Right forelimb (tissue), 1 donor: ENCODE data around the gene TULP4.
"Not testable (repeated sequence)": the region's sequence is repeated elsewhere in the genome, so short reads cannot be mapped to it uniquely, and the experiment has no call there.

Experiments used
- DNase-seq: peaks from one replicate; pipeline ENCODE4 v3.0.0-alpha.2; 2018

TULP4 gene

GRCh38 chr6:158422629-158423238 is 110.5 kb downstream of the TULP4 start:
- no peak for DNase-seq

- no peak for DNase-seq
Observed at GRCh38 chr6:158431036-158431435, 118.8 kb downstream of the TULP4 start.

DNA sequence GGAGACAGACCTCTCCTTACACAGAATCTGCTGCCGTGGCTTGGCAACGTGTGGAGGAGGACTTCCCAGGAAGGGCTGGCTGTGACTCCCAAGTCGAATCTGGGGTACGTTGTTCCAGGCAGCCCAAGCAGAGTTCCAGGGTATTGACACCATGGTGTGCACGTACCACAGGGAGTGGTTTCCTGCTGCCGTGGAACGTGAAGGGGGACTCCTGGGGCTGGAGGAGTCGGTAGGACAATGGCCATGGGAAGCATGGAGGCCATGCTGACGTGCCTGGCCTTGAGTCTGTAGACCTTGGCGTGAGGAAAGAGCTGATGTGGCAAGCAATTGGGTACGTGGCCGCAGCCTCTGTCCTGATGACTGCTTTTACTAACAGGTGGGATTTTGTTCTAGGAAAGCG is 119.3 kb downstream of the TULP4 start:
- DNase-seq, result no peak

- DNase-seq, result no peak
Observed at GRCh38 chr6:158437571-158437970, 125.3 kb downstream of the TULP4 start.

DNA sequence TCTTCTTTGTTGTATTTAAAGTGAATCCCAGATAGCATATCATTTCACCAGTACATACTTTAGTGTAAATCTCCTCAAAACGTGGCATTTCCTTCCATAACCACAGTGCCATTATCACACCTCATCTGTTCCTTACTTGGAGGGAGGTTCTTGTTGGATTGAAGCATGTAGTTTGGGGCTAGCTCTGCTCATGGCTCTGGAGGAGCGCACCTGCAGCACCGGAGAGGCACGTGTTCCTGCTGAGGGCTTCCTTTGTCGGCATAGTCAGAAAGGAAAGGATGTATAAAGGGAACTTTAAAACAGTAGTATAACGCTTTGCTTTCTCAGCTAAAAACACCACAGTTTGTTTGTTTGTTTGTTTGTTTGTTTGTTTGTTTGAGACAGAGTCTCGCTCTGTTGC is 126.0 kb downstream of the TULP4 start:
- no peak for DNase-seq

DNA sequence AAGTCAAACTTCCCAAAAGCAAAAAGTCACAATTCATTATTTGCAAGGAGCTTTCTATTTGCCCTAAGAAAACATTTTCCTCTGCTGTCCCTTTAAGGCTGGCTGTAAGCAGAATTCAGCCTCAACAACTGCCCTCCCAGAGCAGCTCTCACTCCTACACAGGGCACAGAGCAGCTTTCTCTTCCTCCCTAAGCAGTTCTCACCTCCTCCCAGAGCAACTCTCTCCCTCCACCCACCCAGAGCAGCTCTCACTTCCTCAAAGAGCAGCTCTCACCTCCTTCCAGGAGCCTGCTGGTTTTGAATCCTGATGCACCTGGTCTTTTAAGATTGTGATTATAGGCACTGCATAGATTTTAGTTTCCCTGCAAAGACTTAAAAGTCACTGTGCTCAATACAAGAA is 127.0 kb downstream of the TULP4 start:
- DNase-seq, result no peak

GRCh38 chr6:158441716-158442215 is 129.5 kb downstream of the TULP4 start:
- DNase-seq, result no peak

GRCh38 chr6:158442306-158442705 is 130.0 kb downstream of the TULP4 start:
- no peak for DNase-seq

- DNase-seq, result no peak
Observed at GRCh38 chr6:158445426-158446085, 133.3 kb downstream of the TULP4 start.

GRCh38 chr6:158448856-158449255 is 136.6 kb downstream of the TULP4 start:
- no peak for DNase-seq

DNA sequence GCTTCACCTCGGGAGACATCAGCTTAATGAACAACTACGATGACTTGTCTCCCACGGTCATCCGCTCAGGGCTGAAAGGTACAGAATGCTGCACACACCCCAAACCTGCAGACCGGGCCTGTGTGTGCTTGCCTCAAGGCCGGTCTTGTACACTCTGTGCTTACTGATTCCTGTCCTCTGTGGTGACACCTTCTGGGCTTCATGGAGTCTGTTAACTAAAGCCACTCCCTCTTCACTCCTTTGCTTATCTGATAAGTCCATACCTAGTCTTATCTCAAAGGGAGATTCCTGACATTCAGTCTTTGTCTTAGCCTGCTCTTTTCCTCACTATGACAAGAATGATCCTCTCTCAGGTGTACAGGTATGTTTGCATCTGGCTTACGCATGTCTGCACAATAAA is 139.9 kb downstream of the TULP4 start:
- DNase-seq, result no peak

DNA sequence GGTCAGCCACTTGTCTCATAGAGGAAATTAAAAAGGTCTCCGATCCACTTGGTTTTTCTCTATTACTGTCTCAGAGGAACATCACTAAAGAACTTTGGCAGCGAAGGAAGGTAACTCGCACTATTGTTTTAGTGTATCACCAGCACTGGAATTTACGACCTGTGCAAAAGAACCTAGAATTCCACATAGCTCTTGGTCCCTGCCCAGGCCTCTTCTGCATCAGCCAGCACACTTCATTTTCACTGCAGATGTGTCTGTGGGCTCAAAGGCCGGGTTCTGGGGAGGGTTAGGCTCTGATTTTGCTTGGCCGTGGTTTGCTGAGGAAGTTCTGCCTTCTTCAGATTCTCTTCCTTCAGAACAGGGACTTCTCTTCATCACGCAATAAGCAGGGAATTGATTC is 144.9 kb downstream of the TULP4 start:
- no peak for DNase-seq

- no peak for DNase-seq
Observed at GRCh38 chr6:158457616-158458278, 145.5 kb downstream of the TULP4 start.

DNA sequence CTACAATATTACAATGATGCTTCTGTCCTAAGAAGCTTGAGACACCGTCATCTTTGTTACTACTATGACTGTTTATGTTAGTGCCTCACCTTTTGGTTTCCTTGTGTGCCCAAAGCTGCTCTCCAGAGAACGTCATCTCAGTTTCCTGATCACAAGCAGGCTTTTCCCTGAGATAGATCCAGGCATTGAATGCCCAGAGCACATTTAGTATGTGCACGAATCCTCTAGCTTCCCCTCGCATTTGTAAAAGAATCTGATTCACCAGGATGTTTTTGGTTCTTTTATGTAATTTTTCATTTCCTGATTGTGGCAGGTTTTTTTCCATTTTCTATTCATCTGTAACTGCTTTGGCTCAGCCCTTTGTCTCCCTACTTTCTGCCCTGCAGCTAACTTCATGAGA is 147.5 kb downstream of the TULP4 start:
- DNase-seq, result no peak

DNA sequence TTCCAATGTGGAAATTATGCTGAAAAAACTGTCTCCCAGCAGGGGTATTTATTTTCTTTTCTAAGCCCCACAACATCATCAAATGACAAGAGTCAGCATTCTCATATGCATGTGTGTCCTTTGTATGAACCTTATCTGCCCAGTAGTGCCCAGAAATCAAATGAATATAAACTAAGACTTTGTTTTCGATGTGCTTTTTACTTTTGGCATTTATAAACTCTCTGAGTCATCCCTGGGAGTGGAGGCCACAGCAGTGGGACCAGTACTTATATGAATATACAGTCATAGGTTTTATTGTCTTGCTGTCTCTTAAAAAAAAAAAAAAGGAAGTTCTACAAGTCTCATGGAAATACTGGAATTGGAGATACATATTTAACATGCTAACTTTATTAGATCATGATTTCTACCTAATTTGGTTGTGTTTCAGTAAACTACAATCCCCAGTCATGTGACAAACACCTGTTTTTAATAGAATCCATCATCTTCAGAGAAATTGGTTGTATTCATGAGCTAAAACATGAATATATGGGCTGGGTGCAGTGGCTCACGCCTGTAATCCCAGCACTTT is 148.4 kb downstream of the TULP4 start:
- no peak for DNase-seq

- DNase-seq, result no peak
Observed at GRCh38 chr6:158461954-158462353, 149.7 kb downstream of the TULP4 start.

GRCh38 chr6:158464483-158464882 is 152.2 kb downstream of the TULP4 start:
- no peak for DNase-seq

- DNase-seq, result no peak
Observed at GRCh38 chr6:158465257-158465656, 153.0 kb downstream of the TULP4 start.

DNA sequence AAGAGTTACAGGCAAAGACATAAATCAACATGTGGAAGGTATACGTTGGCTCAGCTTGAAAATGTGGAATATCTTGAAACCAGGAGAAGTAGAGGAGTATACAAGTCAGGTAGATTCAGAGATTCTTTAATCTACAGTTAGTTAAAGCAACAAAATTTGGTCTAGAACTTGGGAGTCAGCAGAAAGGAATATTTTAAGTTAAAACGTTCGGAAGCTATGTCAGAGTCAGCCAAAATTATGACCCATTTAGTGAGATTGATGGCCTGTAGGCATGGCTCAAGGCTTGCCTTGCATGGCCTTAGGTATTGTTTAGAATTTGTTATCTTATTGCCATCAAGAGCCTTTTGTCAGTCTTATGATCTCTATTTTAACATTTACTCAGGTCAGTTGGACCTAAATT is 153.5 kb downstream of the TULP4 start:
- no peak for DNase-seq

- DNase-seq, result no peak
Observed at GRCh38 chr6:158467923-158468322, 155.7 kb downstream of the TULP4 start.

GRCh38 chr6:158468666-158469065 is 156.4 kb downstream of the TULP4 start:
- no peak for DNase-seq

DNA sequence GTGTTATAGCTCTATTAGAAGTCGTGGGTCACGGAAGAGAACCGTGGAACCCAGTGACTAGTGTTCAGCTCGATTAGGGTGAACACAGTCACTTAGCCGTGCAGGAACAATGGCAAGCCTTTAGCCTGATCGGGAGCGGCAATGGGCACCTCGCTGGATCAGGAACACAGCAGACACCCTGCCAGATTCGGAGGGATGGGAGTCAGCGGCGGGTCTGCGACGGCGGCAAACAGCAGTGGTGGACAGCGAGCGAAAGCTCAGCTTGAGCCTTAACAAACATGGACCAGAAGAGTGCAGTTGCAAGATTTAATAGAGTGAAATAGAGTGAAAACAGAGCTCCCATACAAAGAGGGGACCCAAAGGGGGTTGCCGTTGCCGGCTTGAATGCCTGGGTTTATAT is 157.8 kb downstream of the TULP4 start:
- DNase-seq, result not testable (repeated sequence)

DNA sequence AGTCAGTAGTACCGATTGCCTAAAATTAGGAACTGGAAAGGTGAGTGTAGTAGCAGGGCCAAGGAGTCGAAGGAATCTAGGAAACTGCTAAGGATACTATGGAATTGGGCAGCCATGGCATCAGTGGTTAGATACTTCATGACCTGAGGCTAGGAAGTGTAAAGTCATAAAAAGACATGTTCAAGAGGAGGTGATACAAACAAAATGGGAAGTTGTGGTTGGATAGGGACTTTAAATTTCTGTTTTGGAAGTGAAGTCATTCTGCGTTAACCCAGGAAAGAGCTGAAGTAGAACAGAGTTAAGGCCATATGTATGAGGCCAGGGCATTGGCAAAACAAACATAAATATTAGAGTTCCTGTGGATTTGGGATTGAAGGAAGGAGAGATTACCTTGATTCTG is 159.1 kb downstream of the TULP4 start:
- no peak for DNase-seq

GRCh38 chr6:158472447-158472846 is 160.2 kb downstream of the TULP4 start:
- DNase-seq, result no peak
